GM18498 (cell line): ENCODE data around the gene PHLDB2.

ENCODE experiments used
- ATAC-seq: cut with Tn5 transposase; IDR thresholded peaks from one replicate; pipeline ENCODE4 v1.9.1; 2021; ENCODE audit warnings: mild to moderate bottlenecking, moderate library complexity; ENCODE audit not compliant: unreplicated experiment

The PHLDB2 gene

GRCh38 chr3:111923095-111923771, 64.2 kb downstream of the PHLDB2 start:
- no peak for ATAC-seq

- no peak for ATAC-seq
Observed at GRCh38 chr3:111923806-111924205, 64.7 kb downstream of the PHLDB2 start.

GRCh38 chr3:111924283-111924682, 65.2 kb downstream of the PHLDB2 start:
- ATAC-seq, result no peak

- no peak for ATAC-seq
Observed at GRCh38 chr3:111926266-111926676, 67.2 kb downstream of the PHLDB2 start.

GRCh38 chr3:111928613-111929012, 69.5 kb downstream of the PHLDB2 start:
- ATAC-seq, result no peak

- ATAC-seq, result no peak
Observed at GRCh38 chr3:111929484-111929883, 70.4 kb downstream of the PHLDB2 start.

- no peak for ATAC-seq
Observed at GRCh38 chr3:111932946-111933345, 73.9 kb downstream of the PHLDB2 start.

- no peak for ATAC-seq
Observed at GRCh38 chr3:111936191-111936841, 77.3 kb downstream of the PHLDB2 start.

- no peak for ATAC-seq
Observed at GRCh38 chr3:111936967-111937366, 77.9 kb downstream of the PHLDB2 start.

GRCh38 chr3:111937871-111938270, 78.8 kb downstream of the PHLDB2 start:
- ATAC-seq, result no peak

GRCh38 chr3:111939873-111940272, 80.8 kb downstream of the PHLDB2 start:
- no peak for ATAC-seq

GRCh38 chr3:111943533-111943932, 84.5 kb downstream of the PHLDB2 start:
- no peak for ATAC-seq

GRCh38 chr3:111944372-111944771, 85.3 kb downstream of the PHLDB2 start:
- ATAC-seq, result no peak

GRCh38 chr3:111947231-111947630, 88.2 kb downstream of the PHLDB2 start:
- no peak for ATAC-seq

GRCh38 chr3:111948786-111949185, 89.7 kb downstream of the PHLDB2 start:
- no peak for ATAC-seq

GRCh38 chr3:111949712-111950111, 90.6 kb downstream of the PHLDB2 start:
- no peak for ATAC-seq

GRCh38 chr3:111951032-111951431, 92.0 kb downstream of the PHLDB2 start:
- ATAC-seq, result no peak

- no peak for ATAC-seq
Observed at GRCh38 chr3:111952086-111952485, 93.0 kb downstream of the PHLDB2 start.

GRCh38 chr3:111952866-111953450, 93.9 kb downstream of the PHLDB2 start:
- ATAC-seq, result no peak

- ATAC-seq, result no peak
Observed at GRCh38 chr3:111954228-111954990, 95.3 kb downstream of the PHLDB2 start.

GRCh38 chr3:111955876-111956275, 96.8 kb downstream of the PHLDB2 start:
- no peak for ATAC-seq

GRCh38 chr3:111956449-111956848, 97.4 kb downstream of the PHLDB2 start:
- no peak for ATAC-seq
